GM12878 (cell line): ENCODE measurements around the gene ZNF407. TPM values are rescaled to one million over a fixed set of nuclear protein-coding genes. Genes with fewer than 3 reads are reported as not detected.

ENCODE experiments used
- ATAC-seq: fragments of 200-7000 bp; cut with Tn5 transposase; 3 replicates; pipeline ENCODE4 v1.9.1; 2020; ENCODE audit warnings: mild to moderate bottlenecking, moderate library complexity
- BruUV-seq: library from RNA; stranded (reverse); fragments of 400-500 nt; replicated peaks from 2 replicates; lab custom pipeline; 2021; lab: Mats Ljungman, UMichigan
- CTCF ChIA-PET: fragments of 300-600 bp; sonication (Branson Sonifier 250); formaldehyde crosslinking; extraction: SDS; loops from one replicate; lab custom pipeline; 2021; ENCODE audit warnings: inconsistent platforms; lab: Yijun Ruan, JAX
- POLR2A ChIA-PET: fragments of 350-600 bp; formaldehyde crosslinking; extraction: SDS; loops from one replicate; lab custom pipeline; 2021; ENCODE audit warnings: inconsistent platforms; lab: Charles Lee
- RAD21 ChIA-PET: fragments of 300-600 bp; sonication (Branson Sonifier 250); formaldehyde crosslinking; loops from one replicate; lab custom pipeline; 2023; ENCODE audit warnings: antibody characterized with exemption; ENCODE audit not compliant: unreplicated experiment; lab: Charles Lee
- SMC1A ChIA-PET: fragments of 300-600 bp; sonication (Branson Sonifier 250); formaldehyde crosslinking; loops from one replicate; lab custom pipeline; 2023; ENCODE audit not compliant: unreplicated experiment, uncharacterized antibody; lab: Charles Lee
- DNase-seq: peaks from one replicate; pipeline ENCODE4 v3.0.0-alpha.2; 2011; ENCODE audit warnings: low read depth, low spot score
- FAIRE-seq: peaks from 3 replicates; lab custom pipeline; 2011; peaks lifted over from hg19 to GRCh38; lab: Jason Lieb, UNC
- H2AFZ ChIP-seq: 2 replicates; pipeline ENCODE4 v1.6.0; 2011; ENCODE audit warnings: low read depth, low read length, control low read depth; ENCODE audit not compliant: control insufficient read depth
- H3K27ac ChIP-seq: 2 replicates; pipeline ENCODE4 v1.5.1; 2011; ENCODE audit warnings: control low read depth; ENCODE audit not compliant: control insufficient read depth, insufficient read depth
- H3K27me3 ChIP-seq, 2 experiments: replicated peaks in 1 of 2; 2 replicates each; pipeline versions ENCODE4 v1.6.0 to v1.6.1; 2011; ENCODE audit warnings: low read length in 1 of 2; ENCODE audit not compliant: control insufficient read depth in 2 of 2, insufficient read depth in 2 of 2
- H3K36me3 ChIP-seq, 2 experiments: 2 replicates each; pipeline ENCODE4 v1.5.1; 2011; ENCODE audit warnings: low read length in 1 of 2; ENCODE audit not compliant: control insufficient read depth in 2 of 2, insufficient read depth in 2 of 2
- H3K4me1 ChIP-seq: 2 replicates; pipeline ENCODE4 v1.6.1; 2011; ENCODE audit warnings: mild to moderate bottlenecking, low read length, moderate library complexity, mixed read lengths; ENCODE audit not compliant: control insufficient read depth, insufficient read depth
- H3K4me2 ChIP-seq: 2 replicates; pipeline ENCODE4 v1.6.0; 2011; ENCODE audit warnings: control low read depth; ENCODE audit not compliant: control insufficient read depth, insufficient read depth
- H3K4me3 ChIP-seq: fragments of 200-600 bp; sonication (generic); 2 replicates; pipeline ENCODE4 v1.5.1; 2016
- H3K79me2 ChIP-seq: 2 replicates; pipeline ENCODE4 v1.6.0; 2011; ENCODE audit warnings: low read length; ENCODE audit not compliant: control insufficient read depth, insufficient read depth
- H3K9ac ChIP-seq: 2 replicates; pipeline ENCODE4 v1.8.0; 2011; ENCODE audit warnings: low read length, control low read depth, mixed read lengths; ENCODE audit not compliant: control insufficient read depth, insufficient read depth
- H3K9me3 ChIP-seq: replicated peaks from 3 replicates; pipeline ENCODE4 v1.5.1; 2011; ENCODE audit warnings: mild to moderate bottlenecking, low read length; ENCODE audit not compliant: control insufficient read depth, insufficient read depth
- H4K20me1 ChIP-seq: 2 replicates; pipeline ENCODE4 v1.6.0; 2011; ENCODE audit not compliant: control insufficient read depth, insufficient read depth
- CBX5 ChIP-seq: sonication (generic); IDR thresholded peaks from 2 replicates; pipeline ENCODE4 v1.6.1; 2016; ENCODE audit warnings: low read depth, moderate library complexity, mild to moderate bottlenecking, inconsistent platforms
- ETV6 ChIP-seq, 2 experiments: fragments of 450-650 bp in 1 of 2; IDR thresholded peaks in 1 of 2; conservative IDR thresholded peaks in 1 of 2; 2 replicates each; pipeline ENCODE4 v1.6.1; 2014; ENCODE audit warnings: antibody characterized with exemption in 1 of 2, borderline replicate concordance in 1 of 2, low read depth in 1 of 2, mild to moderate bottlenecking in 1 of 2, moderate library complexity in 1 of 2
- PML ChIP-seq: IDR thresholded peaks from 2 replicates; pipeline ENCODE4 v1.6.1; 2012; ENCODE audit warnings: low read length, inconsistent platforms
- TCF3 ChIP-seq: IDR thresholded peaks from 2 replicates; pipeline ENCODE4 v1.6.1; 2012; ENCODE audit warnings: low read depth, mild to moderate bottlenecking, low read length, borderline replicate concordance; ENCODE audit not compliant: insufficient read depth
- USF2 ChIP-seq: IDR thresholded peaks from 2 replicates; pipeline ENCODE4 v1.6.1; 2011; ENCODE audit warnings: low read depth, low read length, improper control_type of control experiment, borderline replicate concordance
- ZNF274 ChIP-seq: IDR thresholded peaks from one replicate; pipeline ENCODE4 v1.8.0; 2011; ENCODE audit not compliant: insufficient read length, insufficient read depth
- ZNF687 ChIP-seq: fragments of 450-650 bp; IDR thresholded peaks from 2 replicates; pipeline ENCODE4 v1.6.1; 2017; ENCODE audit warnings: mild to moderate bottlenecking, moderate library complexity
- WGBS: methylation state at CpG from one replicate; pipeline ENCODE4 v1.1.6; 2016; ENCODE audit warnings: low lambda C conversion rate; ENCODE audit not compliant: insufficient replicate concordance, insufficient coverage; ENCODE audit errors: missing lambda C conversion rate; 5-methylcytosine and 5-hydroxymethylcytosine counted together
- in situ Hi-C: fragments of 300-500 bp; cut with MboI; formaldehyde crosslinking; loops from 9 replicates; pipeline ENCODE4 v1.14.3; 2018; ENCODE audit warnings: mixed read lengths
- intact Hi-C: fragments of 100-400 bp; cut with micrococcal nuclease; formaldehyde crosslinking; loops from one replicate; pipeline ENCODE4 v1.14.2; 2022; ENCODE audit not compliant: unreplicated experiment
- polyA plus RNA-seq, 11 experiments: library from polyadenylated mRNA; depleted of rRNA in 4 of 11; unstranded in 6 of 11; stranded (reverse) in 5 of 11; fragments of >200 nt; fragmentation: Nextera tagmentation in 4 of 11; fragmentation: Illumina TruSeq in 1 of 11; extraction: Ambion mirVana in 4 of 11; extraction: Trizol in 1 of 11; gene quantifications; 1 replicate in 1 of 11; 2 replicates in 10 of 11; pipeline versions ENCODE4 v1.2.1 to v1.2.3, GENCODE V29; 2011 to 2016; ENCODE audit warnings: inconsistent platforms in 2 of 11, missing spikeins in 2 of 11, low read depth in 1 of 11
- total RNA-seq, 4 experiments: library from RNA; depleted of rRNA in 3 of 4; stranded (reverse); fragments of >200 nt in 3 of 4; fragmentation: Illumina TruSeq in 1 of 4; extraction: Trizol in 1 of 4; gene quantifications; 2 replicates each; pipeline versions ENCODE4 v1.2.1 to v1.2.3, GENCODE V29; 2013 to 2021

ZNF407 gene
- total and polyA plus RNA-seq, 10 of the 15 experiments (the other 5 are each of a cell fraction or from before 2014, with no cell fraction given) = 0.69 to 11.6 (median 5.3) TPM

- no peaks in the 10 kb centered on the region for H3K4me1 ChIP-seq
- H3K4me2 ChIP-seq = no peak overlapping the region
- H3K36me3 ChIP-seq = no peaks in the 10 kb centered on the region
- ATAC-seq (no peak), DNase-seq (no peak), FAIRE-seq (no peak)
- intact Hi-C loops = no loop called here
- ChIA-PET RAD21 (no interaction called here), CTCF (no interaction called here), SMC1A (no interaction called here), POLR2A (no interaction called here)
- no peak overlapping the region for H3K27ac ChIP-seq
- peaks cover 0 to 1% of the 10 kb centered on the region in 2 experiments; a peak in 2 of 4 replicates for H3K27me3 ChIP-seq
- no peak overlapping the region for H2AFZ ChIP-seq
- no peak overlapping the region for H3K9ac ChIP-seq
- H4K20me1 ChIP-seq = no peaks in the 10 kb centered on the region
- BruUV-seq = no TSS peak
- H3K4me3 ChIP-seq = no peak overlapping the region
- WGBS = 49% methylated on average over 2 of the region's 2 CpGs
- in situ Hi-C loops = no loop called here
- TF ChIP-seq ETV6 (conservative IDR thresholded peaks at IDR 0.05 in 1 of 2, IDR thresholded peaks at IDR 0.05 in 1 of 2; ENCODE audit: borderline replicate concordance in 1 of 2, low read depth in 1 of 2) (no peak), ZNF274 (no peak), TCF3 (no peak), PML (no peak), ZNF687 (no peak), CBX5 (no peak), USF2 (no peak)
- H3K79me2 ChIP-seq = no peaks in the 10 kb centered on the region
- no peaks in the 10 kb centered on the region for H3K9me3 ChIP-seq
These were observed 22.8 kb upstream of the ZNF407 start for GRCh38 chr18:74574916-74575315.
